COLO829 (cell line): ENCODE data around the gene MYH6.

Experiments
- DNase-seq: peaks from one replicate; pipeline ENCODE4 v3.0.0; 2012; ENCODE audit warnings: low spot score

MYH6 gene

GRCh38 chr14:23355871-23356435 lies 52.1 kb downstream of the MYH6 start:
- DNase-seq: no peak

DNA sequence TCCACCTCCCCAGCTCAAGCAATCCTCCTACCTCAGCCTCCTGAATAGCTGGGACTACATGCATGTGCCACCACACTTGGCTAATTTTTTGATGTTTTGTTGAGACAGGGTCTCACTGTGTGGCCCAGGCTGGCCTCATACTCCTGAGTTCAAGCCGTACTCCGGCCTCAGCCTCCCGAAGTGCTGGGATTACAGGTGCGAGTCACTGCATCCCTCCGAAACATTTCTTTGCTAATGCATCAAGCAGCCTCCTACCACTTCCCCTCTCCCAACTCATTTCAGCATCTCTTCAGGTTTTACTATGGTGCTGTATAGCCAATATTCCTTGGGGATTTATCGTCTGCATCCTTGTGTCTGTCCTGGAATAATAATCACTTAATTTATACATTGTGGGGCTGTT lies 53.1 kb downstream of the MYH6 start:
- DNase-seq: no peak

- no peak for DNase-seq
Observed at GRCh38 chr14:23353433-23353780, 54.7 kb downstream of the MYH6 start.

GRCh38 chr14:23352506-23353432 lies 55.3 kb downstream of the MYH6 start, which contains the start of gene SLC22A17:
Gene SLC22A17 (minus strand): TSS chr14:23352887.
- DNase-seq: peak; percentile 47

DNA sequence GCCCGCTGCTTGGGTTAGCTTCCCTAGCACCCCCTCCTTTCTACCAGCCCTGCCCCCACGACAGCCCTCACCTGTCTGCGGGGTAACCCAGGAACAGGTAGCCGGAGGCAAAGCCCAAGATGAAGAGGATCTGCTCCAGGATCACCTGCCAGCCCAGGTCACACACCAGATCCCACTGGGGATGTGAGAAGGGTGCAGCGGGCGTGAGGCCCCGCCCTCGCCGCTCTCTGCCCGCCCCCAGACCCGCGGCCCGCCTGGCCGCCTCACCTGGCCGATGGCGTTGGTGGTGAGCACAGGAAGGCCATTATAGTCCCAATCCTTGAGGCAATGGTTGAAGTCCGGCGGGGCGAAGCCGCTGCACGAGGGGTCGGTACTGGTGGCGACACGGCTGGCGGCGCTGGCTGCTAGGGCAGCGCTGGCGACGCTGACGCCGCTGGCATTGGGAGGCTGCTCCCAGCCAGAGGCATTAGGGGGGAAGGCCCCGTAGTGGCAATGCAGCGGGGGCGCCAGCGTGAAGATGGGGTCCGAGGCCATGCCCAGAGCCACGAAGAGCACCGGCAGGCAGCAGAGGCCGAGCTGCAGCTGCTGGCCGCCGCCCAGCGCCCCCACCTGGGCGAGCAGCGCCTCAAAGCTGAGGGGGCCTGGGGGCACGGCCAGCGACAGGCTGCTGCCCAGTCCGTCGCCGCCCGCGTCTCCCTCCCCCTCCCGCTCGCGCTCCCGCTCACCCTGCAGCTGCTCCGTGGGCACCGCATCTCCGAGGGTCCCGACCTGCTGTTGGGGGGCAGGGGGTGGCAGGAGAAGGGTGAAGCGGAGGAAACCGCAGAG lies 56.2 kb downstream of the MYH6 start:
- DNase-seq: no peak

DNA sequence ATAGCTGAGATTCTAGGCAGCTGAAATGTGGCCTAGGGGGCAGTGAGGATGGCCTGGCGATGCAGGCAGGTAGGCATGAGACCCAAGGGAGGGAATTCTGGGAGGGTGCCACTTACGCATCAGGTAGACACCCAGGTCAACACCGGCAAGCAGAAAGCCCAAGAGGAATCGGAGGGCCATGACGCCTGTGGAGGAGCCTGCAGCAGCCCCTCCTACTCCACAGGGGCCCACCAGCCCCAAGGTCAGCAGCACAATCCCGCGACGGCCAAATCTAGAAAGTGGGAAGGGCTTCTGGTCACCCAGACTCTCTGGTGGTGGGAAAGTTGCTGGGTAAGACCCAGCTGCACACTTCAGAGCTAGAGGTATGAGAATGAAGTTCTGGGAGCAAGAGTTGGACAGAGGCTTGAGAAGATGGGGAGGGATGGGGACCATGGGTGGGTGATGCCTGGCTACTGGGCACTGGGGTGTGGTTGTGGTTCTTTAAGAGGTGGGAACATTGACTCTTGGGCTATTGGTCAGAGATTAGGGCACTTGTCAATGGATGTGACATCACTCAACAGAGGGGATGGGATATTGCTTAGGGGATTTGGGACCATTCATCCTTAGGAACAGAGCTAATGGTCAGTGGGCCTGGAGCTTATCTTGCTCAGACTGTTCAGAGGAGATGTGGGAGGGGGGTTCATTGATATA lies 58.8 kb downstream of the MYH6 start:
- no peak for DNase-seq

- DNase-seq: no peak
Observed at GRCh38 chr14:23348297-23348655, 59.8 kb downstream of the MYH6 start.

GRCh38 chr14:23347406-23348296 lies 60.4 kb downstream of the MYH6 start:
- DNase-seq: no peak

- DNase-seq: no peak
Observed at GRCh38 chr14:23346693-23347405, 61.2 kb downstream of the MYH6 start.

GRCh38 chr14:23345987-23346692 lies 61.9 kb downstream of the MYH6 start:
- no peak for DNase-seq

- no peak for DNase-seq
Observed at GRCh38 chr14:23344481-23344880, 63.6 kb downstream of the MYH6 start.

DNA sequence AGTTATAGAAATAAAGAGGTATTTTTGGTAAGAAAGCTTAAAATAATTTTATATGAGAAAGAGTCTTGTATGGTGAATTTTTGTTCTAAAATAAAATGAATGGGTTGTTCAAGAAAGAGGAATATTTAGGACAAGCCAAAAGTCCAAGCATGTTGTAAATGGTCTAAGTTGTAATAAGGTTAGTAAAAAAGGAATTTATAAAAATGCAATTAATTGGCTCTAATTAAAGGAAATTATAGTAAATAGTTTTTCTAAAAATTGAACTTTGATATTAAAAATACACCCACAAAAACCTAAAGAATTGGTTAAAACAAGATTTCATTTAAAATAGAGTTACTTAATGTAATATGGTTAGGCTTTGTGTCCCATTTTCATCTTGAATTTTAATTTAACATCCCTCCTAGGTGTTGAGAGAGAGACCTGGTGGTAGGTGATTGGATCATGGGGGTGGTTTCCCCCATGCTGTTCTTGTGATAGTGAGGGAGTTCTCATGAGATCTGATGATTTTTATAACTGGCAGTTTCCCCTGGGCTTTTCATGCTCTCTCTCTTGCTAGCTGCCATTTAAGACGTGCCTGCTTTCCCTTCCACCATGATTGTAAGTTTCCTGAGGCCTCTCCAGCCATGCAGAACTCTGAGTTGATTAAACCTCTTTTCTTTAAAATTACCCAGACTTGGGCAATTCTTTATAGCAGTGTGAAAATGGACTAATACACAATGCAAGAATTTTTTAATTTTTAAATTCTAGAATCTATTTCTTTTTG lies 68.4 kb downstream of the MYH6 start:
- DNase-seq: no peak

GRCh38 chr14:23335623-23336022 lies 72.5 kb downstream of the MYH6 start:
- no peak for DNase-seq
